ENCODE results near the gene NR5A1. TPM values are rescaled to one million over a fixed set of nuclear protein-coding genes. Genes with fewer than 3 reads are reported as not detected.
A peak's percentile ranks its signal among the peaks of the same experiment; 100 is the strongest.

Gene NR5A1
- total RNA-seq, 1 donor from 2014 or later: not detected

DNA sequence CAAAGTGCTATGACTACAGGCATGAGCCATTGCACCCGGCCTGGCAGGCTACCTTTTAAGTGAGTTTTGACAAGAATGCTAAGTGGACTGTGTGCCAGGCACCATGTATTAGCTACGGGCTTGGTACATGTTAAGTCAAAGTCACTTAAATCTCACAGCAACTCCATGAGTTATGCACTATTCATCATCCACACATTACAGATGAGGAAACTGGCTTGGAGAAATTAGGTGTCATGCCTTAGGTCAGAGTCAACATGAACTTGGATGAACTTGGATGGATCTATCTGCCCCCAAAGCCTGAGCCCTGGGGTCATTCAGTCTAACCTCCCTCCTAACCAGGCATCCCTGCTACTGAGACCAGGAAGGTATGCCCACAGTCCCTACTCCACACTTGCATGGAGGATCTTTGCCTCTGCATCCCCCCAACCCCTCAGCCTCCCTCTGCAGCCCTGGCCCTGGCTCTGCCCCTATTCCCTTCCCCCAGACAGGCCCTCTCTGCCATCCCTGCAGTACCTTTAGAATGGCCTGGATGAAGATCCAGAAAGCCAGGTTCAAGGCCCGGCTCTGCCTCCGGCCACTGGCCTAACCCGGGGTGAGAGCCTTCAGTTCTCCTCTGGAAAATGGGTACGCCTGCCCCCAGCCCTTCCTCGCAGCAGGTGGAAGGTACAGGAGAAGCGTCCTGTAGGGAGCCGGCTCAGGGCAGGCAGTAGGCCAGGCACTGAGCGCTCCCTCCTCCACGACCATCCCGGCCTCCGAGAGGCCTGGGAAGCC lies 57.6 kb downstream of the NR5A1 start:
- DNase-seq: no peak
- Histone ChIP-seq H3K4me3 (no peak overlapping the region), H3K9me3 (replicated peaks) (no peaks in the 10 kb centered on the region), H3K27ac (replicated peaks) (no peak overlapping the region), H3K36me3 (no peaks in the 10 kb centered on the region), H3K27me3 (ENCODE audit: low read depth) (peaks cover 69% of the 10 kb centered on the region), H3K4me1 (peaks cover 29% of the 10 kb centered on the region)
- intact Hi-C loops (cut with micrococcal nuclease): no loop called here
- TF ChIP-seq, protein P1, sequence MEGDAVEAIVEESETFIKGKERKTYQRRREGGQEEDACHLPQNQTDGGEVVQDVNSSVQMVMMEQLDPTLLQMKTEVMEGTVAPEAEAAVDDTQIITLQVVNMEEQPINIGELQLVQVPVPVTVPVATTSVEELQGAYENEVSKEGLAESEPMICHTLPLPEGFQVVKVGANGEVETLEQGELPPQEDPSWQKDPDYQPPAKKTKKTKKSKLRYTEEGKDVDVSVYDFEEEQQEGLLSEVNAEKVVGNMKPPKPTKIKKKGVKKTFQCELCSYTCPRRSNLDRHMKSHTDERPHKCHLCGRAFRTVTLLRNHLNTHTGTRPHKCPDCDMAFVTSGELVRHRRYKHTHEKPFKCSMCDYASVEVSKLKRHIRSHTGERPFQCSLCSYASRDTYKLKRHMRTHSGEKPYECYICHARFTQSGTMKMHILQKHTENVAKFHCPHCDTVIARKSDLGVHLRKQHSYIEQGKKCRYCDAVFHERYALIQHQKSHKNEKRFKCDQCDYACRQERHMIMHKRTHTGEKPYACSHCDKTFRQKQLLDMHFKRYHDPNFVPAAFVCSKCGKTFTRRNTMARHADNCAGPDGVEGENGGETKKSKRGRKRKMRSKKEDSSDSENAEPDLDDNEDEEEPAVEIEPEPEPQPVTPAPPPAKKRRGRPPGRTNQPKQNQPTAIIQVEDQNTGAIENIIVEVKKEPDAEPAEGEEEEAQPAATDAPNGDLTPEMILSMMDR (IDR thresholded peaks at IDR 0.05; ENCODE audit: borderline replicate concordance): no peak

DNA sequence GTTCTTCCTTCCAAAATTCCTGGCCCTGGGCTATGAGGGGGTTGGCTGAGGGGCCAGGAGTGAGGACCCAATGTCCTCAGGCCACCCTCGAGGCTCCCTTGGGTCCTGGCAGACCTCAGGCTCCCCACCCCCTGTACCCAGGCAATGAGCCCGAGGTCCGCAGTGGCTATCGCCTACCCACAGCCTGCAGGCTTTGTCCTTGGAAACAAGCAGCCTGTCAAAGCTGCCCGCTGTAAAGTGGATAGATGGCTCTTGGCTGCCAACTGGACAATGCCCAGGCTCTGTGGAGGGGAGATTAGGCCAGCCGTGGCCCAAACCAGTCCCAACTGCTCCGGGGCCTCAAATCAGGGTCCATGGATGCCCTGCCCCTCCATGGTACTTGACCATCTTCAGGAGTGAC lies 59.2 kb downstream of the NR5A1 start:
- Histone ChIP-seq H3K27me3 (ENCODE audit: low read depth) (peaks cover 53% of the 10 kb centered on the region), H3K36me3 (no peaks in the 10 kb centered on the region), H3K4me1 (peaks cover 25% of the 10 kb centered on the region), H3K4me3 (no peak overlapping the region), H3K9me3 (replicated peaks) (no peaks in the 10 kb centered on the region), H3K27ac (replicated peaks) (peak overlapping the region; percentile 44)
- peak; percentile 70 for DNase-seq
- TF ChIP-seq, protein P1 (IDR thresholded peaks at IDR 0.05; ENCODE audit: borderline replicate concordance): no peak
- intact Hi-C loops (cut with micrococcal nuclease): no loop called here

DNA sequence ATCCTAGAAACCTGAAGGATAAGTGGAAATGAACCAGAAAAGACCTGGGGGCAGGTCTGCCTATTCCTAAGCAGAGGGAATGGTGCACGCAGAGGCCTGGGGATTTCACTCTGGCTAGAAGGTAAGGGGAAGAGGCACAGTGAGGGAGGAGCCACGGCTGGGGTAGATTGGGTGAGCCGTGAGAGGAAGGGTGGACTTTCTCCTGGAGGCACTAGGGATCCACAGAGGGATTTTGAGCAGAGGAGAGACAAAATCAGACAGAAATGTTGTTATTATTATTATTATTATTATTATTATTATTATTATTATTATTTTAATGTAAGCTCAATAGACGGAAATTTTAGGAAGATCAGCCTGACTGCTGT lies 59.9 kb downstream of the NR5A1 start:
- Histone ChIP-seq H3K4me3 (no peak overlapping the region), H3K36me3 (no peaks in the 10 kb centered on the region), H3K27me3 (ENCODE audit: low read depth) (peaks cover 47% of the 10 kb centered on the region), H3K27ac (replicated peaks) (no peak overlapping the region), H3K9me3 (replicated peaks) (no peaks in the 10 kb centered on the region), H3K4me1 (peaks cover 25% of the 10 kb centered on the region)
- intact Hi-C loops (cut with micrococcal nuclease): no loop called here
- TF ChIP-seq, protein P1 (IDR thresholded peaks at IDR 0.05; ENCODE audit: borderline replicate concordance): no peak
- DNase-seq: no peak

- no peak for DNase-seq
- H3K4me1 ChIP-seq: peaks cover 14% of the 10 kb centered on the region
- no peak overlapping the region for H3K4me3 ChIP-seq
- no peak overlapping the region for H3K27ac ChIP-seq (replicated peaks)
- TF ChIP-seq, protein P1 (IDR thresholded peaks at IDR 0.05; ENCODE audit: borderline replicate concordance): no peak
- H3K36me3 ChIP-seq: no peaks in the 10 kb centered on the region
- peaks cover 40% of the 10 kb centered on the region for H3K27me3 ChIP-seq (ENCODE audit: low read depth)
- intact Hi-C loops (cut with micrococcal nuclease): no loop called here
- peaks cover 2% of the 10 kb centered on the region for H3K9me3 ChIP-seq (replicated peaks)
These were observed 63.0 kb downstream of the NR5A1 start for GRCh38 chr9:124444166-124444565.

DNA sequence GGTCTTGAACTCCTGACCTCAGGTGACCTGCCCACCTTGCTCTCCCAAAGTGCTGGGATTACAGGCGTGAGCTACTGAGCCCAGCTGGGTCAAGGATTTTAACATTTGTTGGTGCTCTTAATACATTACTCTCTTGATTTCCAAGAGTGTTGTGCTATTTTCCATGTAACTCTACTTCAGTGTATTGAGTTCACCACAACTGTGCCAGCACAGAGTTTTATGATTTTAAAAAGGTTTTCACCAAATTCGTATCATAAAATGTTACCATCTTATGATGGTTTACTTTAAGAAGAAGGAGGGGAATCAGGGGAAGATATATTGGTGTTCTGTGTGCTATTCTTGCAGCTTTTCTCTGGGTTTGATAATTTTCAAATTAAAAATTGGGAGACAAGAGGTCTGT lies 63.6 kb downstream of the NR5A1 start:
- peaks cover 42% of the 10 kb centered on the region for H3K27me3 ChIP-seq (ENCODE audit: low read depth)
- DNase-seq: no peak

More for the DNA sequence above, 63.6 kb downstream of the NR5A1 start:
- no peak overlapping the region for H3K4me3 ChIP-seq
- TF ChIP-seq, protein P1 (IDR thresholded peaks at IDR 0.05; ENCODE audit: borderline replicate concordance): no peak
- no peaks in the 10 kb centered on the region for H3K36me3 ChIP-seq
- intact Hi-C loops (cut with micrococcal nuclease): no loop called here
- peaks cover 8% of the 10 kb centered on the region for H3K9me3 ChIP-seq (replicated peaks)
- H3K4me1 ChIP-seq: peaks cover 13% of the 10 kb centered on the region
- H3K27ac ChIP-seq (replicated peaks): no peak overlapping the region

All from left ventricle myocardium inferior (tissue), 1 donor.